ENCODE measurements around the gene HAL.

Gene HAL

DNA sequence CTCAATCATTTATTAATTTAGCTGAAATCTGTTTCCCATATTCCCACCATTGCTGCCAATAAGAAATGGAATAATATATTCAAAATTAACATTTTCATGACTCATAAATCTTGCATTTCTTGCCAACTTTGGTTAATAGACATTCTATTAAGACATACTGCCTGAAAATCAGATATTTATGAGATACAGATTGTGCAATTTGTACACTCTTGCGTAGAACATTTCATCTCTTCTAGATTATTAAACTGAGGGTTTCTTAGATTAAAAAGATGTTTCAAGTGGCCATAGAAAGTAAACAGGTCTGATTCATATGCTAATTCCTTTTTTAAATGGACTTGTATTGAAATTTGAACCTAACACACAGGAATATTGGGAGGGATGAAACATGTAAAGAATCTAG, 30.2 kb upstream of the HAL start:
- no peak for TF ChIP-seq CTCF (IDR thresholded peaks at IDR 0.05)

DNA sequence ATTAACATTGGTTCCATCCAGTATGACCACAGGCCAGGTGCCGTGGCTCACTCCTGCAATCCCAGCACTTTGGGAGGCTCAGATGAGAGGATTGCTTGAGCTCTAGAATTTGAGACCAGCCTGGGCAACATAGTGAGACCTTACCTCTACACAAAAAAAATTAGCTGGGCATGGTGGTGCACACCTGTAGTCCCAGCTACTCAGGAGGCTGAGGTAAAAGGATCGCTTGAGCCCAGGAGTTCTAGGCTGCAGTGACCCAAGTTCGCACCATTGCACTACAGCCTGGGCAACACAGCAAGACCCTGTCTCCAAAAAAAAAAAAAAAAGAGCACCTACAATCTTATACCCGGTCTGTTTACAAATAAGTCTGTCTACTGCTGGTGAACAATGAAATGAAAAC, 29.4 kb upstream of the HAL start:
- TF ChIP-seq CTCF (IDR thresholded peaks at IDR 0.05), result no peak

- no peak for TF ChIP-seq CTCF (IDR thresholded peaks at IDR 0.05)
Measured at GRCh38 chr12:96020314-96021003, 24.3 kb upstream of the HAL start.

DNA sequence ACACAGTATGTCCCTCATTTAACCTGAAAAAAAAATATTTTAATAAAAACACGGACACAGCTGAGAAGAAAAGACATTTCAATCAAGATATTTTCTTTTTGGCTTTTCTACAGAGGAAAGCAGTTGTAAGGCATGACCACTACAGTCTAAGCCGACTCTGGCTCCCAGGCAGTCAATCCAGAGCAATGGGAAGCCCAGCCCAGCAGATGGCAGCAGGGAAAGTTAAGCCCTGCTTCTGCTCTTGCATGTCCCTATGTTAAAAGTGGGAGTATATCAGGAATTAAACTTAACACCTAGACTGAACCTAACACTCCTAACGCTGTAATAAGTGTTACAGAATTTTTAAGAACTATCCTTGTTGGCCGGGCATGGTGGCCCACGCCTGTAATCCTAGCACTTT, 19.5 kb upstream of the HAL start:
- peak; percentile 48 for TF ChIP-seq CTCF (IDR thresholded peaks at IDR 0.05)

GRCh38 chr12:96014943-96015599, 18.9 kb upstream of the HAL start:
- TF ChIP-seq CTCF (IDR thresholded peaks at IDR 0.05), result no peak

DNA sequence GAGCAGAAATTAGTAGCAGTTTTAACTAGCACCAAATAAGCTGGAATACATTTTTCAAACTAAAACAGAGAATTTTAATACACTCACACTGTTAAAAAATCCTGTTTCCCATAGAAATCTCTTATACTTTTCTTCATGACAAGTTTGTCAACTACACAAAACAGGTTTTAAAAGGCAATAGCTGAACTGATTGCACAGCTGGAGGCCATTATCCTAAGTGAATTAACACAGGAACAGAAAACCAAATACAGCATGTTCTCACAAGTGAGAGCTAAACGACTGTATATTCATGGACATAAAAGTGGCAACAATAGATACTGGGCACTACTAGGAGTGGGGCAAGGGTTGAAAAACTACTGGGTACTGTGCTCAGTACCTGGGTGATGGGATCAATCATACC, 11.6 kb upstream of the HAL start:
- no peak for TF ChIP-seq CTCF (IDR thresholded peaks at IDR 0.05)

DNA sequence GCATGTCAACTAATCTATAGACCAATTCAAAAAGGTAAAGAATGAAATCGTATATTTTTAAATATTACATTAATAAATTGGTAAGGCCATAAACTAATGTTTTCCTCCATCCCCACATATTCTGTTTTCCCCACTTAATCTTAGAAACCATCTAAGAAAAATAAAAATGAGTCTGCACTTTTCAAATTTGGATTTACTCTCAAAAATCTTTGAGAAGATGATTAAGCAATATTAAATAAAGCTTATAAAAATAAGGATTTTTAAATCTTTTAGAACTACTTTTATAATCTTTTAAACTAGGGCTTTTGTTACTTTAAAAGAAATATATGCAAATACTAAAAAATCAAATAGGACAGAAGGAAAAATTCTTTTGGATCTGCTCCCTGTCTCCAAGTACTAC, 10.6 kb upstream of the HAL start:
- TF ChIP-seq CTCF (IDR thresholded peaks at IDR 0.05), result no peak
